ENCODE data around the gene ACSF3.

The ACSF3 gene

DNA sequence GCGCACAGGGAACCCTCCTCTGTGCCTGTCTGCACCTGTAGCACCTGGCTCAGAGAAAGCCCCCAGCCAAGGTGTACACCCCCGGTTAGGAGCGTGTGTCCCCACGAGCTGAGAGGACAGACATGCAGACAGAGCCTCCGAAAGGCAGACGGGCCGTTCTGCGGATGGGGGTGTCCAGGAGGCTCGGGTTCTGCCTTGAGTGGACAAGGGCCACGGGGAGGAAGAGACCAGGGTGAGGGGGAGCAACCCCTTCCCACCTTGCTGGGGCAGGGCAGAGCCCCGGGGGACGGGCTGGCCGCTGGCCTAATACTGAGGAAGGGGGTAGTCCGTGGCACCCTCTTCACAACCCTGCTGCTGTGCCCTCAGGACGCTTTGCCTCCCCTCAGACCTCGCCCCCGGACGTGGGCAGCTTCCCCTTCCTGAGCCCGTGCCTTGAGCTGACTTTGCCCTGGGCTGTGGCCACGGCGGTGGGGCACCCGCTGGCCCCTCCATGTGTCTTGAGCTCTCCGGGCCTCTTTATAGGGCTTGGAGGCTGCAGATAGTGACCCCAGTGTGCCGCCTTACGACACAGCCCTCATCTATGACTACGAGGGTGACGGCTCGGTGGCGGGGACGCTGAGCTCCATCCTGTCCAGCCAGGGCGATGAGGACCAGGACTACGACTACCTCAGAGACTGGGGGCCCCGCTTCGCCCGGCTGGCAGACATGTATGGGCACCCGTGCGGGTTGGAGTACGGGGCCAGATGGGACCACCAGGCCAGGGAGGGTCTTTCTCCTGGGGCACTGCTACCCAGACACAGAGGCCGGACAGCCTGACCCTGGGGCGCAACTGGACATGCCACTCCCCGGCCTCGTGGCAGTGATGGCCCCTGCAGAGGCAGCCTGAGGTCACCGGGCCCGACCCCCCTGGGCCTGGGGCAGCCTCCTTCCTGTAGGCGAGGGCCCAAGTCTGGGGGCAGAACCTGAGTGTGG lies 101.0 kb downstream of the ACSF3 start:
- TF ChIP-seq, protein P1, sequence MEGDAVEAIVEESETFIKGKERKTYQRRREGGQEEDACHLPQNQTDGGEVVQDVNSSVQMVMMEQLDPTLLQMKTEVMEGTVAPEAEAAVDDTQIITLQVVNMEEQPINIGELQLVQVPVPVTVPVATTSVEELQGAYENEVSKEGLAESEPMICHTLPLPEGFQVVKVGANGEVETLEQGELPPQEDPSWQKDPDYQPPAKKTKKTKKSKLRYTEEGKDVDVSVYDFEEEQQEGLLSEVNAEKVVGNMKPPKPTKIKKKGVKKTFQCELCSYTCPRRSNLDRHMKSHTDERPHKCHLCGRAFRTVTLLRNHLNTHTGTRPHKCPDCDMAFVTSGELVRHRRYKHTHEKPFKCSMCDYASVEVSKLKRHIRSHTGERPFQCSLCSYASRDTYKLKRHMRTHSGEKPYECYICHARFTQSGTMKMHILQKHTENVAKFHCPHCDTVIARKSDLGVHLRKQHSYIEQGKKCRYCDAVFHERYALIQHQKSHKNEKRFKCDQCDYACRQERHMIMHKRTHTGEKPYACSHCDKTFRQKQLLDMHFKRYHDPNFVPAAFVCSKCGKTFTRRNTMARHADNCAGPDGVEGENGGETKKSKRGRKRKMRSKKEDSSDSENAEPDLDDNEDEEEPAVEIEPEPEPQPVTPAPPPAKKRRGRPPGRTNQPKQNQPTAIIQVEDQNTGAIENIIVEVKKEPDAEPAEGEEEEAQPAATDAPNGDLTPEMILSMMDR (IDR thresholded peaks at IDR 0.05; ENCODE audit: low read depth, low read length) = no peak
- no peak overlapping the region for H3K4me3 ChIP-seq (ENCODE audit: low read depth, low read length)

DNA sequence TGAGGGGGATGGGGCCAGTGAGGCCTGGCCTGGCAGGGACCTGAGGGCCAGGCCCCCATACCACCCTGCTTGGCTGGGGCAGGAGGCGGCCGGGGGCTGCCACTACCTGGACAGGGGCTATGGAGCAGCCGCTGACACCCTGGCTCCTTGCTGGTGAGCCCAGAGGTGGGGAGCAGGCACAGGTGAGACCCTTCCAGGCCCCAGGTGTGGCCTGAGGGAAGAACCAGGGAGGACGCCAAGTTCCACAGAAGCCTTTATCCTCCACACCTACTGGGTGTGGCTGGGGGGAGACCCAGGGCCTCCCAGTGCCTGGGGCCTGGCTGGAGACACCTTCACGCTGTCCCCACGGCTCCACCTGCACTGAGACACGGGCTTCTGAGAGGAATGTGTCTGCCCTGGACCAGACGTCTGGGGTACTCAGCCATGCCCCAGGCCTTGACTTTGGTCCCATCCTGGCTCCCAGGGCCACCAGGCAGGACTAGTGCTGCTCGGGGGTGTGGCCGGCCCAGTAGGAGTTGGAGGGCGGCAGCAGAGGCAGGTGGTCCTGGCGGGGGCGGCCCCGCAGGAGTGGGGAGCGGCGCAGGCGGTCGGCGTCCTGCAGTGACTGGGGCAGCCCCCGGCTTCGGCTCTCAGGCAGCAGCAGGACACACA lies 102.0 kb downstream of the ACSF3 start:
- TF ChIP-seq, protein P1 (IDR thresholded peaks at IDR 0.05; ENCODE audit: low read depth, low read length) = no peak
- H3K4me3 ChIP-seq (ENCODE audit: low read depth, low read length) = no peak overlapping the region

DNA sequence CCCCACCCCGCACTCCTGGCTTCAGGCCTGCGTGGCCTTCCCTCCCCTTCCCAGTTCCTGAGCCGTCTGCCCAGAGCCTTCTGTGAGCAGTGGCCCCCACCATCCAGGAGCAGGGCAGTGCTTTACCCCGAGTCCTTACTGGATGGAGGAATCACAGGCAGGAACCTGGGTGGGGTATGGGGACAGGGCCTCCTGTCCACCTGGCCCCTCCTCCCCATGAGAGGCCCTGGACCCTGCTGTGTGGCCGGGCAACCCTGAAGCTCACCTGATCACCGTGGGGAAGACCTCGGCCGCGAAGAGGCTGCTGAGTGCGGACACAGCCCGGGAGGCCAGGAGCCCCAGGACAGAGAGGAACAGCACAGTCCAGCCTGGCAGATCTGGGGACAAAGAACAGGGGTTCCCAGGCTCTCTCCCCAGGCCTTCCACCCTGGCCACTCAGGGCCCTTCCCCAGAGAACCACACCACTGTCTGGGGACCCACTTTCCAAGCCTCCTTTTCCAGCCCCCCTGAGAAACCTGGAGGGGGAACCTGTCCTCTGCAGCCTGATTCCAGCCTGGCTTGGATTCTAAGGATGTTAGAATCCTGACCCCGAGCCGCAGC lies 103.5 kb downstream of the ACSF3 start:
- no peak overlapping the region for H3K4me3 ChIP-seq (ENCODE audit: low read depth, low read length)
- TF ChIP-seq, protein P1 (IDR thresholded peaks at IDR 0.05; ENCODE audit: low read depth, low read length) = no peak

DNA sequence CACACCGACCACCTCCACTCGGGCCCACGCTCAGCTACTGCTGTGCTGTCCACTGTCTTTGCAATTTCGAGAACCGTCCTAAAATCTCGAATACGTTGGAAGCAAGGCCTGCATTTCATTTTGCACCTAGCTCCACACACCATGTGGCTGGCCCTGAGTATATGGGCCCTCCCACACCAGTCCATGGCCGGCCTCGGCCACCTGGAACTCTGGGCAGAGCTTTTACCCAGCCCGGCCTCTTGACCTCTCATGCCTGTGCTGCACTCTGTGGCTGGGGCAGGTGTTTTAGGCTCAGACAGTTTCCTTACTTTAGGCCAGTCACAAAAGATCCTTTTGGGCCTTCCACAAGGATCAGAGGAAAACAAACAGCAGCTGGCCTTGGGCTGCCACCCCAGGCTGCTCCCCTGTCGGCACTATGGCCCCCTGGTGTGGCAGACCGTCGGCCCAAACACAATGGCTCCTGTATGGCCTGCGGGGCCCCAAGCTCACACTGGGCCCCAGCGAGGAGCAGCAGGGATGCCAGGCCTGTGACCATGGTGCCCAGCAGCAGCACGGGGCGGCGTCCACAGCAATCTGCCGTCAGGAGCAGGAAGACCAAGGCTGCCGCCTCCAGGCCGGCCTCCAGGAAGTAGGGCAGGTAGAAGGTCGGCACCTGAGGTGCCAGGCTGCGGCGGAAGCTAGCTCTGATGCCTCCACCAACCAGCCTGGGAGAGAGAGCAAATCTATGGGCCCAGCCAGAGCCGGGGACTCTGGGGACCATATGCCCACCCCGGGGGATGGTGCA lies 104.2 kb downstream of the ACSF3 start:
- no peak overlapping the region for H3K4me3 ChIP-seq (ENCODE audit: low read depth, low read length)
- TF ChIP-seq, protein P1 (IDR thresholded peaks at IDR 0.05; ENCODE audit: low read depth, low read length) = no peak

DNA sequence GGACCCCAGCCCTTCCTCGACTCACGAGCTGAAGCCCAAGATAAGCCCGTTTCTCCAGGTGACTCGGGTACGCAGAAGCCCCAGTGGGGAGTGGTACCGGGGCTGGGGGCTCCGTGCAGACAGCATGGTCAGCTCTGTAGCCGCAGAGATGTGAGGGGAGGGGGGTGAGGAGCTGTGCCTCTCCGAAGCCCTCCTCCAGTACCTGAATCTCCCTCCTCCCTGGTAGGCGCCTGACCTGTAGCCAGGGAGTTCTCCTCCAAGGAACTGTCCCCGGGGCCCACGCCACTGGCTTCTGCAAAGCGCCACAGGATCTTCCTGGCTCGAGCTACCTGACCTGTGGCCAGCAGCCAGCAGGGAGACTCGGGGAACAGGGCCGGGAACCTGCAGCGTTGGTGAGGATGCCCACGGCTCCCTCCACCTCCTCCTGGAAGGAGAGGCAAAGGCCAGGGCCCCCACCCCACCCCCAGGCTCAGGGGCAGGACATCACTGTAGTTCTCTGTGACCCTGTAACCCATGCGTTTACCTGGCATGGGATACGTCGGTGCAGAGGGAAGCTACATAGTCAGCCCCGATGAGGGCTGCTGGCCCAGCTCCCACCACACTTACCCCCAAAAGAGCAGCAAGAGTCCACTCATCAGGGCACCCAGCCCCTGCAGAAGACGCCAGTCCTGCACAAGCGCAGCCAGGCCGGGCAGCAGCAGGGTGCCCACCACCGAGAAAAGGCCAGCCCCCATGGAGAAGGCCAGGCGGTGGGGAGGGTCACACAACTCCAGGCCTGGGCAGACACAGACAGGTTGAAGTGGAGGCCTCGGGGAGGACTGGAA lies 105.0 kb downstream of the ACSF3 start:
- H3K4me3 ChIP-seq (ENCODE audit: low read depth, low read length) = no peak overlapping the region
- TF ChIP-seq, protein P1 (IDR thresholded peaks at IDR 0.05; ENCODE audit: low read depth, low read length) = no peak
